Esophagus squamous epithelium (tissue), 5 donors: ENCODE measurements around the gene RPS13. TPM values are rescaled to one million over a fixed set of nuclear protein-coding genes. Genes with fewer than 3 reads are reported as not detected.
"Not testable (repeated sequence)": the region's sequence is repeated elsewhere in the genome, so short reads cannot be mapped to it uniquely, and the experiment has no call there.

Experiments
- DNase-seq: peaks from one replicate; lab custom pipeline; 2025; lab: John Stamatoyannopoulos, UW
- H3K27ac ChIP-seq, 4 donors: fragments of 200-600 bp; sonication (generic); one replicate each; pipeline ENCODE4 v1.5.1; 2016 to 2019; ENCODE audit warnings: mild to moderate bottlenecking in 1 of 4
- H3K27me3 ChIP-seq, 4 donors: fragments of 200-600 bp; sonication (generic); 1 replicate in 3 of 4; 2 replicates in 1 of 4; pipeline versions ENCODE4 v1.5.1 to v1.6.0; 2017 to 2021; ENCODE audit warnings: antibody characterized with exemption in 1 of 4
- H3K36me3 ChIP-seq, 3 donors: fragments of 200-600 bp; sonication (generic); one replicate each; pipeline ENCODE4 v1.5.1; 2016 to 2019
- H3K4me1 ChIP-seq, 3 donors: fragments of 200-600 bp; sonication (generic); one replicate each; pipeline ENCODE4 v1.5.1; 2017 to 2019
- H3K4me3 ChIP-seq, 4 donors: fragments of 200-600 bp; sonication (generic); 1 replicate in 3 of 4; 2 replicates in 1 of 4; pipeline ENCODE4 v1.5.1; 2016 to 2019; ENCODE audit warnings: mild to moderate bottlenecking in 2 of 4, moderate library complexity in 1 of 4
- H3K9me3 ChIP-seq, 3 donors: fragments of 200-600 bp; sonication (generic); one replicate each; pipeline ENCODE4 v1.5.1; 2016 to 2019
- CTCF ChIP-seq, 6 experiments: fragments of 450-650 bp in 4 of 6; fragments of 200-600 bp in 2 of 6; sonication (generic) in 2 of 6; IDR thresholded peaks; one replicate each; pipeline ENCODE4 v1.5.1; 2016 to 2019; ENCODE audit warnings: antibody characterized with exemption in 6 of 6, mild to moderate bottlenecking in 4 of 6, moderate library complexity in 4 of 6
- POLR2A ChIP-seq, 4 donors: fragments of 450-650 bp; IDR thresholded peaks; one replicate each; pipeline ENCODE4 v1.6.1; 2017; ENCODE audit warnings: antibody characterized with exemption in 4 of 4, mild to moderate bottlenecking in 4 of 4, moderate library complexity in 3 of 4
- WGBS, 2 donors: methylation state at CpG; one replicate each; pipeline ENCODE4 v1.1.5; 2018; 5-methylcytosine and 5-hydroxymethylcytosine counted together
- intact Hi-C: fragments of 100-400 bp; cut with DNase I; formaldehyde crosslinking; loops from one replicate; pipeline ENCODE4 v1.15.0; 2022
- total RNA-seq, 4 donors: library from RNA; depleted of rRNA; stranded (reverse); fragments of >200 nt; gene quantifications; one replicate each; pipeline ENCODE4 v1.1.0, GENCODE V29; 2016
- donor health status: DM: yes; HTN: yes; CAD: no.

Gene RPS13
- total RNA-seq, 4 donors from 2014 or later: 730 to 2,494 (median 1,242) TPM

DNA sequence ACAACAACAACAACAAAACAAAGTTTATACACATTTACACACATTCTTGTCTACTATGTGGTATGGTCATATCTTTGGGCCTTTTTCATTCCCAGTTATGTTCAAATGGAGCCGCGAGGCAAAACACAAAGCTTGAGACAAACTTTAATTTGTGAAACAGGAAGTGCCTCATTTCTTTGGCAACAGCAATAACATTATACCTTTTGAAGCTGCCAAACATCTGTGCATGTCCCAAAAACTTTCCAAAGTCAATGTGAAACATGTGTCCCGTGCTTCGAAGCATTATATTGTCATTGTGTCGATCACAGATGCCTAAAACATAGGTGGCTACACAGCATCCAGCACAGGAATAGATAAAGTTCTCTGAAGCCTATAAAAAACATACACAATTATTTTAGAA lies 25.0 kb upstream of the RPS13 start:
- H3K4me3 ChIP-seq: no peak overlapping the region
- 73 to 75% methylated on average over 5 of the region's 5 CpGs for WGBS, 2 donors
- no peak overlapping the region for H3K27ac ChIP-seq
- no peaks in the 10 kb centered on the region for H3K27me3 ChIP-seq
- H3K4me1 ChIP-seq: no peaks in the 10 kb centered on the region
- TF ChIP-seq POLR2A (IDR thresholded peaks at IDR 0.05) (no peak), CTCF (IDR thresholded peaks at IDR 0.05) (no peak)
- peaks cover 2 to 100% (median 7%) of the 10 kb centered on the region in 3 donors for H3K36me3 ChIP-seq
- intact Hi-C loops: no loop called here
- H3K9me3 ChIP-seq: no peaks in the 10 kb centered on the region
- DNase-seq: no peak

DNA sequence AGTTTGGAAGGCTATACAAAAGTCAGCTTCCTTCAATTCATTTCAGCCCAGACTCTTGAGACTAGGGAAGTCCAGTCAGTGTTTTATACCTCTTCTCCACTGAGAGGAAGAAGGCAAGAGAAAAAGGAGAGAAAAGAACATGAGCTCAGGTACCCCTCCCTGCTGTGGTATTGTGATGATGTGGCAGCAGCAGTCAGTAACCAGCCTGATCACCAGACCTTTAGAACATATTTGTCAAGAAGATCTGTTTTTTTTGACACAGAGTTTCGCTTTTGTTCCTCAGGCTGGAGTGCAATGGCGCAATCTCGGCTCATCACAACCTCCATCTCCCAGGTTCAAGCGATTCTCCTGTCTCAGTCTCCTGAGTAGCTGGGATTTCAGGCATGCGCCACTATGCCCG lies 21.2 kb upstream of the RPS13 start:
- peak overlapping the region in 2 of 4 donors; percentile 15 to 16 for H3K27ac ChIP-seq
- DNase-seq: no peak
- H3K4me3 ChIP-seq: no peak overlapping the region
- H3K27me3 ChIP-seq: no peaks in the 10 kb centered on the region
- H3K36me3 ChIP-seq: peaks cover 3 to 98% (median 8%) of the 10 kb centered on the region in 3 donors
- no peak for TF ChIP-seq POLR2A (IDR thresholded peaks at IDR 0.05)
- TF ChIP-seq CTCF (IDR thresholded peaks at IDR 0.05): no peak
- WGBS, 2 donors: 87 to 98% methylated on average over 6 of the region's 6 CpGs
- intact Hi-C loops: no loop called here
- H3K4me1 ChIP-seq: no peaks in the 10 kb centered on the region
- H3K9me3 ChIP-seq: no peaks in the 10 kb centered on the region

DNA sequence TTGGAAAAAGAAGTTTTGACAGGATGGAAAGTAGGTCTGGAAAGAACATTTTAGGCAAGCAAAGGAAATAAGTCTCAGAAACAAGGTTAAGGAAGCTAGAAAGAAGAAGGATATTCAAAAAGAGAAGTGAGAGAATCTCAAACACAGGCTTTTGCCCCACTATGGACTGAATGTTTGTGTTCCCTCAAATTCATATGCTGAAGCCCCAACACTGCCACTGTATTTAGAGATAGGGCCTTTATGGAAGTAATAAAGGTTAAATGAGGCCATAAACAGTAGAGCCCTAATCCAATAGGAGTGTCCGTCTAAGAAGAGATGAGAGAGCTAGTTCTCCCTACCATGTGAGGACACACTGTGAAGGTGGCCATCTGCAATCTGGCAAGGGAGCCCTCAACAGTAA lies 20.6 kb upstream of the RPS13 start:
- Histone ChIP-seq H3K27me3 (no peaks in the 10 kb centered on the region), H3K4me3 (no peak overlapping the region), H3K9me3 (no peaks in the 10 kb centered on the region), H3K36me3 (peaks cover 3 to 98% (median 8%) of the 10 kb centered on the region in 3 donors), H3K27ac (peak overlapping the region in 2 of 4 donors; percentile 15 to 16), H3K4me1 (no peaks in the 10 kb centered on the region)
- DNase-seq: no peak
- WGBS, 2 donors: 90 to 92% methylated on average over 1 of the region's 1 CpG
- intact Hi-C loops: no loop called here
- TF ChIP-seq CTCF (IDR thresholded peaks at IDR 0.05) (no peak), POLR2A (IDR thresholded peaks at IDR 0.05) (no peak)

DNA sequence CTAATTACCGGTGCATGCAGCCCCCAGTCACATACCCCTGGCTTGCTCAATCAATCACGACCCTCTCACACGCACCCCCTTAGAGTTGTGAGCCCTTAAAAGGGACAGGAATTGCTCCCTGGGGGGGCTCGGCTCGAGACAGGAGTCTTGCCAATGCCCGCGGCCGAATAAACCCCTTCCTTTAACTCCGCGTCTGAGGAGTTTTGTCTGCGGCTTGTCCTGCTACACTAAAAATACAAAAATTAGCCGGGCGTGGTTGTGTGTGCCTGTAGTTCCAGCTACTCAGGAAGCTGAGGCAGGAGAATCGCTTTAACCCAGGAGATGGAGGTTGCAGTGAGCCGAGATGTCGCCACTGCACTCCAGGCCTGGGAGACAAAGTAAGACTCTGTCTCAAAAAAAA lies 8.5 kb upstream of the RPS13 start:
- H3K27me3 ChIP-seq, H3K4me1 ChIP-seq, intact Hi-C loops, H3K4me3 ChIP-seq, H3K9me3 ChIP-seq, H3K27ac ChIP-seq, DNase-seq: not testable (repeated sequence)
- 82 to 90% methylated on average over 7 to 9 of the region's 16 CpGs for WGBS, 2 donors
- peaks cover 0 to 53% (median 14%) of the 10 kb centered on the region in 3 donors for H3K36me3 ChIP-seq

GRCh38 chr11:17077240-17077519 lies 287 bp downstream of the RPS13 start:
- H3K27me3 ChIP-seq: no peaks in the 10 kb centered on the region
- TF ChIP-seq POLR2A (IDR thresholded peaks at IDR 0.05) (no peak), CTCF (IDR thresholded peaks at IDR 0.05) (no peak)
- no peak for DNase-seq
- H3K27ac ChIP-seq: peak overlapping the region; percentile 88 to 98 (median 96)
- peak overlapping the region; percentile 58 to 99 (median 85) for H3K4me3 ChIP-seq
- H3K4me1 ChIP-seq: peaks cover 15 to 50% (median 23%) of the 10 kb centered on the region in 3 donors
- WGBS, 2 donors: 0 to 3% methylated on average over 3 to 10 of the region's 20 CpGs
- H3K36me3 ChIP-seq: peaks cover 0 to 41% (median 9%) of the 10 kb centered on the region in 3 donors
- no peaks in the 10 kb centered on the region for H3K9me3 ChIP-seq
- intact Hi-C loops: no loop called here
